PFSK-1 (cell line): ENCODE results near the gene NRG3.

Source experiments
- POLR2AphosphoS5 ChIP-seq: IDR thresholded peaks from 2 replicates; pipeline ENCODE4 v1.6.1; 2012; ENCODE audit warnings: low read depth, mild to moderate bottlenecking, control low read depth, low read length, moderate library complexity
- SIN3A ChIP-seq: IDR thresholded peaks from 2 replicates; pipeline ENCODE4 v1.6.1; 2012; ENCODE audit warnings: mild to moderate bottlenecking, low read length, moderate library complexity, borderline replicate concordance; ENCODE audit not compliant: insufficient read depth
- TAF1 ChIP-seq: IDR thresholded peaks from 2 replicates; pipeline ENCODE4 v1.6.1; 2012; ENCODE audit warnings: low read length, control low read depth, borderline replicate concordance; ENCODE audit not compliant: insufficient read depth

DNA sequence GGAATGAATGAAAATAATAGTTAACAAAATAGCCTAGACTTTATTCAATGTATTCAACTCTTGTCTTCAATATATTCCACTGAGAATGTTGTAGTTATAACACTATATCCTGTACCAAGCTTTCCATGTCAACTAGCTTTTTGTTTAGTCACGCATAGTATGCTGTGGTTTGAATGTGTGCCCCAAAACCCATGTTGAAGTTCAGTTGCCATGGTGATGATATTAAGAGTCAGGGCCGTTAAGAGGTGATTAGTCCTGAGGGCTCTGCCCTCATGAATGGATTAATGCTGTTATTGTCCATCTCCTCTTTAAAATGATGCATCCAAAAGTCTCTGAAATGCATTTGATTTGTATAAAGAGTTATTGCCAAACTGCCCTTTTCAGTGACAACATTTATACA lies 887.6 kb downstream of the NRG3 start:
- TF ChIP-seq POLR2AphosphoS5 (no peak), TAF1 (no peak), SIN3A (no peak)
